ENCODE measurements around the gene TTLL10. TPM values are rescaled to one million over a fixed set of nuclear protein-coding genes. Genes with fewer than 3 reads are reported as not detected.

TTLL10 gene
- polyA plus RNA-seq, 1 experiment = not detected

DNA sequence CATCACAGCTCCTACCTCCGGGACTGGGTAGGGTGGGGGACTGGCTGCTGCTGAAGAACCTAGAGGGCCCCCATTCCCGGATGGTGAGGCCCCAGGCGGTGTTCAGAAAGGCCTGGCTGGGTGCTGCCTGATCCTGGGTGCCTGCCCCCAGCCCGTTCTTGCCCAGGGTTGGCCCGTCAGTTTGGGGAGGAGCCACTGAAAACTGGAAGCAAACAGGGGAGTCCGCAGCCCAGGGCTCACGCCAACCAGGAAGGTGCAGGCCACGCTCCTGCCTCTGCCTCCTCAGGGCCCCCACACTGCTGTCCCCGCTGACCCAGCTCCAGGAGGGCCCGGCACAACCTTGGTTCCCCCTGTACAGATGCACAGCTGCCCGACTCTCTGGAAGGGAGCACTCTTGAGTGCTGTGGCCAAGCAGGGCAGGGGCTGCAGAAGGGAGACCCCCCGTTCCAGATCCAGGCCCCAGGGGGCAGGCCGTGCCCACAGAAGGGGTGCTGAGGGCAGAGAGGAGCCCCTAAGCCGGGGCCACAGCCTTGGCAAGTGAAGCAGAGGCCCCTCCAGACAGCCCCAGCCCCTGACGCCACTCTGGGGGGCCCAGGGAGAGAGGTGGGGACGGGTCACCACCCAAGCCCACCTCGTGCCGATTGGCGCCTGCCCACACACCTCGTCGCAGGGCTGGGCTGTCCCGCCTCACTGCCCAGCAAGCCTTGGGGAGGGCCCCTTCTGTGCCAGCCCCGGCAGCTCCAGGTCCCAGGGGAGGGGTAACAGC lies 67.3 kb downstream of the TTLL10 start:
- TF ChIP-seq, protein P1, sequence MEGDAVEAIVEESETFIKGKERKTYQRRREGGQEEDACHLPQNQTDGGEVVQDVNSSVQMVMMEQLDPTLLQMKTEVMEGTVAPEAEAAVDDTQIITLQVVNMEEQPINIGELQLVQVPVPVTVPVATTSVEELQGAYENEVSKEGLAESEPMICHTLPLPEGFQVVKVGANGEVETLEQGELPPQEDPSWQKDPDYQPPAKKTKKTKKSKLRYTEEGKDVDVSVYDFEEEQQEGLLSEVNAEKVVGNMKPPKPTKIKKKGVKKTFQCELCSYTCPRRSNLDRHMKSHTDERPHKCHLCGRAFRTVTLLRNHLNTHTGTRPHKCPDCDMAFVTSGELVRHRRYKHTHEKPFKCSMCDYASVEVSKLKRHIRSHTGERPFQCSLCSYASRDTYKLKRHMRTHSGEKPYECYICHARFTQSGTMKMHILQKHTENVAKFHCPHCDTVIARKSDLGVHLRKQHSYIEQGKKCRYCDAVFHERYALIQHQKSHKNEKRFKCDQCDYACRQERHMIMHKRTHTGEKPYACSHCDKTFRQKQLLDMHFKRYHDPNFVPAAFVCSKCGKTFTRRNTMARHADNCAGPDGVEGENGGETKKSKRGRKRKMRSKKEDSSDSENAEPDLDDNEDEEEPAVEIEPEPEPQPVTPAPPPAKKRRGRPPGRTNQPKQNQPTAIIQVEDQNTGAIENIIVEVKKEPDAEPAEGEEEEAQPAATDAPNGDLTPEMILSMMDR (IDR thresholded peaks at IDR 0.05; ENCODE audit: low read depth, low read length) = no peak
- Histone ChIP-seq H3K27ac (ENCODE audit: low read depth, low read length) (no peak overlapping the region), H3K4me3 (ENCODE audit: low read depth, low read length) (peak overlapping the region; percentile 31), H3K27me3 (ENCODE audit: control insufficient read depth, insufficient read depth, low read length) (no peaks in the 10 kb centered on the region), H3K9me3 (ENCODE audit: control insufficient read depth, insufficient read depth, low read length) (no peaks in the 10 kb centered on the region; the same call in 1 of the 2 replicates)
- ChIA-PET CTCF (interaction anchor here (0.6 to 1.4 kb wide), 2 partner anchors 117 to 119 kb away, joined by 3 to 5 read pairs; no protein-coding TSS in a partner anchor), POLR2A (interaction anchor here (0.6 kb wide), 1 partner anchor 10 kb away, joined by 3 read pairs; no protein-coding TSS in a partner anchor)
- DNase-seq (ENCODE audit: low read depth, low spot score) = no peak

DNA sequence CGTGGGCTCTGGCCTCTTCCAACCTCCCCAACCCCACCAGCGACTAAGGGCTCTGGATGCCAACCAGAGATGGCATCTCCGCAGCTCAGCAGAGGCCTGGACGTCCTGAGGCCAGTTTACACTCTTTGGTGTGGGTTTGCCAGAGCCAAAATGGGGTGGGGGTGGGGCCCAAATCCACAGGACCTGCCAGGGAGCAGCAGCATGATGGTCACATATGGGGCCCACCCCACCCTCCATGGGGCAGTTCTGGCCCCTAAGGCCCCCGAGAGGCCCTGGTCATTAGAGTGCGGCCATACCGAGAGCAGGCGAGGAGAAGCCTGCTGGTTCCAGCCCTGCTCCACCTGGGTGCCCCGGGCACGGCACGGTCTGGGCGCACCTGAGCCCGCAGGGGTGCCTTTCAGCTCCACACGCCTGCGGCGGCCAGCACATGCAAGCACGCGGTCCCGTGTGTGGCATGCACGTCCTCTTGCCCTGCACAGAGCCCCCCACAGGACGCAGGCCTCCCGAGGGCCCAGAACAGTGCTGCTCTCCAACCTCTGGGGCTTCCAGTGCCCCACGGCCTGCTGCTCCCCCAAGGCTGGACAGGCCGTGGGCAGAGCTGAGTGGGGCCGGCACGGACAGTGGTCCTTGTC lies 68.0 kb downstream of the TTLL10 start:
- TF ChIP-seq, protein P1 (IDR thresholded peaks at IDR 0.05; ENCODE audit: low read depth, low read length) = no peak
- Histone ChIP-seq H3K27me3 (ENCODE audit: control insufficient read depth, insufficient read depth, low read length) (no peaks in the 10 kb centered on the region), H3K27ac (ENCODE audit: low read depth, low read length) (no peak overlapping the region), H3K4me3 (ENCODE audit: low read depth, low read length) (no peak overlapping the region), H3K9me3 (ENCODE audit: control insufficient read depth, insufficient read depth, low read length) (no peaks in the 10 kb centered on the region; the same call in 1 of the 2 replicates)
- CTCF ChIA-PET = interaction anchor here (0.6 kb wide), 1 partner anchor 118 kb away, joined by 3 read pairs; no protein-coding TSS in a partner anchor
- no peak for DNase-seq (ENCODE audit: low read depth, low spot score)
- POLR2A ChIA-PET = interaction anchor here (0.6 kb wide), 1 partner anchor 9 kb away, joined by 3 read pairs; no protein-coding TSS in a partner anchor

DNA sequence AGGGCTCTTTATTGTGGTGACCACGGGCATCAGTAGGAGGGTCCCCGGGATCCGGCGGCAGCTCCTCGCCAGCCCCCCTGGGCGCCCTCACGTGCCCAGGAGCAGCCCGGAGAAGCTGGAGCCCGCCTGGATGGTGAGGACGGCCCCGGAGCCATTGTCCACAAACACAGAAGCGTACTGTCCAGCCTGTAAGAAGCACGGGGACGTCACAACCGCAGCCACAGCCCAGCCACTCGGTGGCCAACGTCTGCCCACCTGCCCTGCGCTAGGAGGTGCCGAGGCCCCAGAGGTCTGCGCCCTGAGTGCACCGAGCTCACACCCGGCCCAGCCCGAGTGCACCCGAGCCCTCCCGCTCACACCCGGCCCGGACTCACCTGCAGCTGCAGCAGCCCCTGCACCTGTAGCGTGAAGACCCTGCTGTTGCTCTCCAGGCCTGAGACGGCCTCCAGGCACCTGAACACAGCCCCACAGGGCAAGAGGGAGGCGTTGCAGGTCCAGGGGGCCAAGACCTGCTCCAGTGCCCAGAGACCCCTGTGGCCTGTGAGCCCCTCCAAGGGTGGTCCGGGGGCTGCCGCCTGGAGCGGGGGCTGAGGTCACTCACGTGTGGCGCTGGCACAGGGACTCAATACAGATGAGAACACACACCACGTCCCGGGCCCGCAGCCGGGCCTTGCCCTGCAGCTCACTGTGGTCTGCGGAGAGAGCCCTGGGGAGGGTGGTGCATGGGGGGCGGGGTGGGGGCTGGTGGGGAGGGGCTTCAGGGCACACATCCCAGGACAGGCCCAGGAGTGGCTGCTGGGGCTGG lies 69.0 kb downstream of the TTLL10 start:
- TF ChIP-seq, protein P1 (IDR thresholded peaks at IDR 0.05; ENCODE audit: low read depth, low read length) = no peak
- ChIA-PET CTCF (interaction anchor here (0.5 kb wide), 1 partner anchor 258 kb away, joined by 3 read pairs; no protein-coding TSS in a partner anchor), POLR2A (no interaction called here)
- H3K27me3 ChIP-seq (ENCODE audit: control insufficient read depth, insufficient read depth, low read length) = peaks cover 4% of the 10 kb centered on the region
- no peak overlapping the region for H3K4me3 ChIP-seq (ENCODE audit: low read depth, low read length)
- no peak overlapping the region for H3K27ac ChIP-seq (ENCODE audit: low read depth, low read length)
- H3K9me3 ChIP-seq (ENCODE audit: control insufficient read depth, insufficient read depth, low read length) = no peaks in the 10 kb centered on the region; the same call in 1 of the 2 replicates
- no peak for DNase-seq (ENCODE audit: low read depth, low spot score)

DNA sequence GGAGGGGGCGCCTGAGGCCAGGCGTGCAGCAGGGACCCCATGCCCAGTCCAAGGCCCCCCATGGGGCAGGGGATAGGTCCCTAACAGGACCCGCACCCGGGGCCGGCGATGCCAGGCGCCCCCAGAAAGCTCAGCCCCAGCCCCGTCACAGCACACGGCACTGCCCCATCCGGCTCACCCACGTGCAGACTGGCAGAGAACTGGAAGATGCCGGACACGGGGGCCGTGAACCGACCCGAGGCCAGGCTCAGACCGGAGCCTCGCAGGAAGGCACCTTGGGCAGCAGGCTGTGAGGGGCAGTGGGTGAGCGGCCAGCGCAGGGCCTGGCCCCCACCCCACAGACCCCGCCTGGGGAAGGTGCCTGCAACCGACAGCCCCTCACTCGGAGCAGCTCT lies 69.6 kb downstream of the TTLL10 start:
- CTCF ChIA-PET = interaction anchor here (0.5 to 1.2 kb wide), 2 partner anchors 122 to 259 kb away, joined by 3 read pairs; no protein-coding TSS in a partner anchor
- no peak for DNase-seq (ENCODE audit: low read depth, low spot score)
- TF ChIP-seq, protein P1 (IDR thresholded peaks at IDR 0.05; ENCODE audit: low read depth, low read length) = no peak
- POLR2A ChIA-PET = no interaction called here
- Histone ChIP-seq H3K27me3 (ENCODE audit: control insufficient read depth, insufficient read depth, low read length) (peaks cover 4% of the 10 kb centered on the region), H3K9me3 (ENCODE audit: control insufficient read depth, insufficient read depth, low read length) (no peaks in the 10 kb centered on the region; the same call in 1 of the 2 replicates), H3K4me3 (ENCODE audit: low read depth, low read length) (no peak overlapping the region), H3K27ac (ENCODE audit: low read depth, low read length) (no peak overlapping the region)
